Activated naive CD4-positive, alpha-beta T cell treated with Interleukin-2 at 50 U/mL for 16 hours (primary cell): Measurements from ENCODE around the gene AMH.
"Not testable (repeated sequence)": the region's sequence is repeated elsewhere in the genome, so short reads cannot be mapped to it uniquely, and the experiment has no call there.

Experiments
- DNase-seq: peaks from one replicate; pipeline ENCODE4 v3.0.0-alpha.2; 2020

Gene AMH

DNA sequence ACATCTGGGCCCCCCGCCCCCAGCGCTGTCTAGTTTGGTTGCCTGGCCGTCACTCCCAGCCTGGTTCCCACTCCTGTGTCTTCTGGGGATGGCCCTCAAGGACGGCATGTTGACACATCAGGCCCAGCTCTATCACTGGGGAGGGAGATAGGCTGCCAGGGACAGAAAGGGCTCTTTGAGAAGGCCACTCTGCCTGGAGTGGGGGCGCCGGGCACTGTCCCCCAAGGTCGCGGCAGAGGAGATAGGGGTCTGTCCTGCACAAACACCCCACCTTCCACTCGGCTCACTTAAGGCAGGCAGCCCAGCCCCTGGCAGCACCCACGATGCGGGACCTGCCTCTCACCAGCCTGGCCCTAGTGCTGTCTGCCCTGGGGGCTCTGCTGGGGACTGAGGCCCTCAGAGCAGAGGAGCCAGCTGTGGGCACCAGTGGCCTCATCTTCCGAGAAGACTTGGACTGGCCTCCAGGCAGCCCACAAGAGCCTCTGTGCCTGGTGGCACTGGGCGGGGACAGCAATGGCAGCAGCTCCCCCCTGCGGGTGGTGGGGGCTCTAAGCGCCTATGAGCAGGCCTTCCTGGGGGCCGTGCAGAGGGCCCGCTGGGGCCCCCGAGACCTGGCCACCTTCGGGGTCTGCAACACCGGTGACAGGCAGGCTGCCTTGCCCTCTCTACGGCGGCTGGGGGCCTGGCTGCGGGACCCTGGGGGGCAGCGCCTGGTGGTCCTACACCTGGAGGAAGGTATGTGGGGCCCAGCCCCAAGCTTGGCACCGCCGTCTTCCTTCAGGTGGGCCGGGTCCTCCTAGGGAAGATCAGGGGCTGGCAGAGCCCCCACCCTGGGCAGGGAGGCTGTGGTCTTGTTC, at the start of gene AMH:
TSS of gene AMH (plus strand) at position 314 of the 857 bp plus-strand sequence. CDS start at position 324, 10 bp downstream.
- no peak for DNase-seq

DNA sequence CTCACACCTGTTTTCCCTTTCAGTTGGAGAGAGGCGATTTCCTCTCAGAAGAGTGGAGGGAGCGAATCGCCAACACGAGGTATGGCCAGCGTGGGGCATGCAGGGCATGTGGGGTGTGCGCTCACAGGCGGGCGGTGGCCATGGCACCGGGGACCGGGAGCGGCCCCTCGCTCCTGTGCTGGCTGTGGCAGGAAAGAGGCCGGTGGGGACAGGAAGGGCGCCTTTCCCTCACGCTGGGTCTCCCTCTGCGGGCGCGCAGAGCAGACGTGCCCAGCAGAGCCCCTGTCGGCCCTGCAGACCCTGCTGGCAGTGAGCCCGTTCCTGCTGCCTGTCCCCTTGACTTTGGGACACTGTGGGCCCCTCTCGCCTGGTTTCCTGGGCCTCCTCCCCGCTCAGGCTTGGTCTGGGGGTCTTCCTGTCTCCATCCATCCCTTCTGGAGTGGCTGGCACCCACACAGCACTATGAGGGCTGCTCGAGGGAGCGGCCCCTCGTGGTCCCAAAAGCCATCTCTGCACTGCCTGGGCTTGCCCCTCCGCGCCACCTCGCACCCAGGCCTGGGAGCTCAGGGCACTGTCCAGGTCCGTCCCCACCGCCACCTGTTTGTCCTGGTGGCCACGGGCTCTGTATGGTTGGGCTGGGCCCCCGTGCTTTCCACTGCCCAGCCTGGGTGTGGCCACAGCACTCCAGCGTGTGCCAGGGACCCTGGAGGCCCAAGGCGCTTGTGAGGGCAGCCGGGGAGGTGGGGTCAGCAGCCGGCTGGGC, 49.1 kb upstream of the AMH start:
- no peak for DNase-seq

DNA sequence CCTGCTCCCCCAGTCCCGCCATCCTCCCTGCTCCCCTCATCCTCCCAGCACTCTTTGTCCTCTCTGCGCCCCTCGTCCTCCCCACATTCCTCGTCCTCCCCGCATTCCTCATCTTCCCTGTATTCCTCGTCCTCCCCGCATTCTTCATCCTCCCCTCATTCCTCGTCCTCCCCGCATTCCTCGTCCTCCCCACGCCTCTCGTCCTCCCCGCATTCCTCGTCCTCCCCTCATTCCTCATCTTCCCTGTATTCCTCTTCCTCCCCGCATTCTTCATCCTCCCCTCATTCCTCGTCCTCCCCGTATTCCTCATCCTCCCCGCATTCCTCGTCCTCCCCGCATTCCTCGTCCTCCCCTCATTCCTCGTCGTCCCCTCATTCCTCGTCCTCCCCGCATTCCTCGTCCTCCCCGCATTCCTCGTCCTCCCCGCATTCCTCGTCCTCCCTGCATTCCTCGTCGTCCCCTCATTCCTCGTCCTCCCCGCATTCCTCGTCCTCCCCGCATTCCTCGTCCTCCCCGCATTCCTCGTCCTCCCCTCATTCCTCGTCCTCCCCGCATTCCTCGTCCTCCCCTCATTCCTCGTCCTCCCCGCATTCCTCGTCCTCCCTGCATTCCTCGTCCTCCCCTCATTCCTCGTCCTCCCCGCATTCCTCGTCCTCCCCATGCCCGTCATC, 48.4 kb upstream of the AMH start:
- DNase-seq = not testable (repeated sequence)

DNA sequence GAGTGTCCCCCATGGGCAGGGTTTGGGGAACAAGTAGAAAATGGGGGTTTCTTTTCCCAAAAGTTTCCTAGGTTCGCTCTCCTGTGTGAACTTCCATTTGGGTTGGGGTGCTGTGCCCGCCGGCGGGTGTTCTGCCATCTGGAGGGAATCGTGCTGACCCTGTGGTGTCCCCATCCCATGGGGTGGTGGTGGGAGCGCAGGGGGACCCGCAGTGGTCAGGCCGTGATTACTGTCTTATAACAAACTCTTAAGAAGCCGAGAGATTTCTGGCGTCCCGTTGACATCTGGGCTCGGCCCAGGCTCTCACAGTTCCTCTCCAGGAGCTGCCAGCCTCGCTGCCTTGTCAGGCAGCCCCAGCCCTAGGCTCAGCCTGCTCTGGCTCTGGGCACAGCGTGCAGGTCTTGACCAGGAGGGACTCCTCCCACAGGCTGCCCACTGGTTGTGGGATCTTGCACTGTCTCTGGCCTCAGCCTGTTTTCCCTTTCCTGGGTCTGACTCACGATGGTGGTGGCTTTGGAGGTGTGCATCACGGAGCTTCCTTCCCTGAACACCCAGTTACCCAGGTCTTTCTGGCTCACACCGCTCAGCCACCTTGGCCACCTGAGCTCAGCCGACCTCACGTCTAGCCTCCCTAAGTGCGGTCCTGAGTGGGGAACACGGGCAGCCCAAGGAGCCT, 47.5 kb upstream of the AMH start:
- DNase-seq = no peak

DNA sequence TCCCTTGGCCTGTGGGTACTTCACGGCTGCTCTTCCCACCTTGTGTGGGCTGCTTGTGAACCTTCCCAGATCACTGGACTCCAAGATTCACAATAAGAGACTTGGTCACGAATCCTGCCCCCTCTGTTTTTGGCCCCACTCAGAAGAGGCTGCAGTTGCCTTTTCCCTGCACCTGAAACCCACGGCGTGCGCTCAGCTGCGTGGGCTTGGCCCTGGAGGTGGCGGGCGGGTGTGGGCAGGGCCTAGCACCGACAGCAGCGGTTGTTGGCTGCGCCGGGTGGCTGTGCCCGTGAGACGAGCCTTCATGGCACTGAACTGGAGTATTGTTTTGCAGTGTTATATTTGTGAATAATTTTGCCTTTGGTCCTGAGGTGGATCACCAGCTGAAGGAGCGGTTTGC, 46.8 kb upstream of the AMH start:
- no peak for DNase-seq

DNA sequence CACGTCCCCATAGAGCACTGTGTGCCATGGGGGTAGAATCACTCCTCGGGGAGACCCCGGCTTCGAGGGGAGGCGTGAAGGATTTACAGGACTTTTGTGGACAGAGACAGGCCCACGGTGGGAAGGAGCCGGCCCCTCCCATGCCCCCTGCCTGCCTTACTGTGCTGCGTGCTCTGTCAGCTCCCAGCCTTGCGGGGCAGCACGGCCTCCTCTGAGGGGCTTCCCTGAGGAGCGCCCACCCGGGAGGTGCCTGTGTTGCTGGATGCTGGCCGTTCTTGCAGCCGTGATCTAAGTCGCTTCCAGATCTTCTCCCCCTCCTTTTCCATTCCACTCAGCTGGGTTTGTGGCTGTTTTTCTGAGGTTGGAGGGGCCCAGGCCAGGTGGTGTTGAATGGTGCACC, 42.1 kb upstream of the AMH start:
- no peak for DNase-seq

DNA sequence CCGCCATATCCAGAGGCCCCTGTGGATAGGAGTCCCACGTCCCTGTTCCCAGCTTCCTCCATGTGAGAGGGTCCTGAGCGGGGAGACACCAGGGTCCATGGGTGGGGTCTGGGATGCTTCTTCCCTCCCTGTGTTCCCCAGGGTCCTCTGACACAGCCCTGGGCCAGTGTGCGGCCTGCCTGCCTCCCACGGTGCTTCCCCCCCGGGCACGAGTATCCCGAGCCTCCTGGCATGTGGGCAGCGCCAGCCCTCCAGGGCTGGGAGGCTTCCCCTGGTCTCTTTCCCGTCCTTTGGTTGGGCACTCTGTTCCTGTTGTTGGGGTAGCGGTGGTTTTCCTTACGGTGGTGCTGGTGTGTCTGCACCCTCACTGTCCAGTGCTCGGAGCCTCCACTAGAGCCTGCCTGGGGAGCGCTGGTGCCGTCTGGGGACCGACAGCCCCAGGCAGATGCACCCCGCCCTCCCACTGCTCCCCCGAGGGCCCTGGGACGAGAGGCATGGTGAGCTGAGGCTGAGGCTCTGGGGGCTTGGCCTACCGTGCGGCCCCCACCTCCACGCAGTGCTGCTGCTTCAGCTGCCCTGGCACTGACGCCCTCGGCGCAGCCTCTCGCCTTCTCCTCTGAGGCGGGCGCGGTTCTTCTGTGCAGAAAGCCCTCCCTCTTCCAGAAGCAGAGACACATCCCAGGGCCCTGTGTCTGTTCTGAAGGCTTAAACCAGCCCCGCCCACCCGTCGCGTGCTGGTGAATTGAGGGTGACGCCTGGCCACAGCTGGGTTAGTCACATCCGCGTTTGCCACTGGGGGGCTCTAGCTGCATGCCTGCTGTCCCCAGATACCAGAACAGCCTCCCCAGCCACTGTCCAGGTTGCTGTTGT, 40.9 kb upstream of the AMH start:
- DNase-seq = peak; percentile 17

DNA sequence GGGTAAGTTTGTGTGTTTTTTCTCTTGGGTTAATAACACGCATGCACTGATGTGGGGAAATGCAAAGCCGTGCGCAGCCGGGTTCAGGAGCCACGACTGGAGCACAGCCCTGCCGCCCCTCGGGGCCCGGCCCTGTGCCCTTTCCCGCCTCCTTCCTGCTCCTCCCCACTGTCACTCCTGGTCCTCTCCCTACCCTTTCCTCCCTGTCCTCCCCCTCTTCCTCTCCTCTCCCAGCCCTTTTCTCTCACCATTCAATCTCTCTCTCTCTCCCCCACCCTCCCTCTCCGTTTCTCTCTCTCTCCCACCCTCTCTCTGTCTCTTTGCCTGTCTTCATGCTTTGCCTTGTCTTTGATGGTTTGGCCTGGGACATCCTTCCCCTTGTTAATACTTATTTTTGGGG, 40.1 kb upstream of the AMH start:
- DNase-seq = no peak

DNA sequence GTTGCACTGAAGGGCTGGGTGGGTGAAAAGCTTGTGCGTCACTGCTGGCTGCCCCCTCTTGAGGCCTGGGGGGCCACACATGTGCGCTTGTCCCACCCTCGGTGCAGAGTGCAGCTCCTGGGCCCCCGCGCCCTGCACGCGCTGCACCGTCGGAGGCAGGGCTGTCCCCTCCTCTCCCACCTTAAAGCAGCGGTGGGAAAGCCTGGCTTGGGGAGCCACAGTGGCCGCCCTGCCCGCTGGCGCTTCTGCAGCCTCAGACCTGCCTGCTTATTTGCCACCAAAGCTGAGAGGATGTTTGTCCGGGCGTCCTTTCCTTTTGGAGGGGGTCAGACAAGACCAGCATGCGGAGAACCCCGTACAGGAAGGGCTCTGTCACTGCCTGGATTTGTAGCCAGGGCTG, 39.7 kb upstream of the AMH start:
- no peak for DNase-seq

DNA sequence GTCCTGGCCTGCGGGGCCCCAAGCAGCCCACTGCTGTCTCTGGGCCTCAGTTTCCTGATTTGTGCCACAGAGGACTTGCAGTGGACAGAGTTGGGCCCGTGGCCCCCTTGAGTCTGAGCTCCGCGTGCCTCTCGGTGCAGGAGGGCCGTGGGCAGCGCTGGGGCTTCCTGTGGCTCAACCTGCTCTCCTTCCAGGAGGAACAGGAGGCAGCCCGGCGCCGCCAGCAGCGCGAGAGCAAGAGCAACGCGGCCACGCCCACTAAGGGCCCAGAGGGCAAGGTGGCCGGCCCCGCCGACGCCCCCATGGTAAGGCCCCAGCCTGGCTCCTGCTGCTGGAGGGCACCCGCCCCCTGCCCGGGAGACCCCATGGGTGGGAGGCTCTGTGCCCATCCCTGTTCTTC, 38.9 kb upstream of the AMH start:
- DNase-seq = no peak

DNA sequence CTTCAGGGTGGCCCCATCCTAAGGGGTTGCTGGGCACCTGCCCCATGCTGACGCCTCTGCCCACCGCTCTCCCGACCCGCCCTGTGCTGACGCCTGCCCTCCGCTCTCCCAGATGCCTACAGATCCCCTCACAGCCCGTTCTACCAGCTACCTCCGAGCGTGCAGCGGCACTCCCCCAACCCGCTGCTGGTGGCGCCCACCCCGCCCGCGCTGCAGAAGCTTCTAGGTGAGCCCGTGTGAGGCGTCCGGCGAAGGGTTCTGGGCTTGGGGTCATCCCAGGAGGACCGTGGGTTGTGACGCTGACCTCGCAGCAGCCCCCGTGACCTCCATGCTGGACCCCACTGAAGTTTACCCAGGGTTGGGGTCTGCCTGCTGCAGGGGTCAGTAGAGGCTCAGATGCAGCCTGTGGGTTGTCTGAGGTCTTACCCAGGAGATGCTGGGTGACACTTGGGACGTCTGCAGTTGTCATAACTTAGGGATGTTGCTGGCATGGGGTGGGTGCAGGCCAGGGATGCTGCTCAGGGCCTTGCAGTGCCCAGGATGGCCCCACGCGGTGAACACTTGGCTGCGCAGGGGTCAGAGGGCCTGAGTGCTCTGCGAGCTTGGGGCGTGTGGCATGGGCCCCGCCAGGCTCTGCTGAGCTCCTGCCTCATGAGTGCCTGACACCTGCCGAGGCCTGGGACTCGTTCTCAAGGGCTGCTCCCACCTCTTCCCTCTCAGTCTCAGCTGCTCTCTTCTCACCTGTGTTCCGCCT, 38.0 kb upstream of the AMH start:
- DNase-seq = no peak

DNA sequence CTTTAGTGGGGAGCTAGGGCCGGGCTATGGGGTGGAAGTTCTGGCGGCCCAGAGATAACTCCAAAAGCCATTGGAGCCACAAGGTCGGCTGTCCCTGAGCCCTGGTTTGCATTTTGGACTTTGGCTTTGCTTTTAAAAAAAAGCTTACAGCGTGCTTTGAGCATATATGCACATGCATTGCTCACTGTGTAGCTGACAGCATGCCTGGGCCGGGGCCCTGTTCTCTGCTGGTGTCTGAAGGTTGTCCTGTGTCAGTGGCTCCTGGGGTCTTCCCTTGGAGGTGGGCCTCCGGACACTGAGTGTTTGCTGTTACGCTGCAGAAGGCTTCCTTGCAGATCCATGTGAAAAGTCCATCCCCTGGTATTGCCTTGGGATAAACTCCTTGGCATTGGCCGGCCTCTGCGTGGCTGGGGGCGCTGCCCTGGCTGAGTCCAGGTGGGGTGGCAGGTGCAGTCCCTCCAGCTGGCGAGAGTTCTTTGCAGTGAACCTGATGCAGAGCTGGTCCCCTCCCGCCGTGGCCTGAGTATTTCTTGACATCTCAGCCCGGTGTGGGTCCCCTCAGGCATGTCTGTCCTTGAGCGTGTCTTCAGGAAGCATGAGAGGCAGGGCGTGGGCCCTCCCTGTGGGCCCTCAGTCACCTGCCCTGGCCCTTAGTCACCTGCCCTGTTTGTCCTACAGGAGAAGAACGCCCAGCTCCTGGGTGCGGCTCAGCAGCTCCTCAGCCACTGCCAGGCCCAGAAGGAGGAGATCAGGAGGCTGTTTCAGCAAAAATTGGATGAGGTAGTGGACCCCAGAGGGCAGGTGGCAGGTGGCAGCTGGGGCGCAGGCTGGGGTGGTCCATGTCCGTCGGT, 36.0 kb upstream of the AMH start:
- no peak for DNase-seq

DNA sequence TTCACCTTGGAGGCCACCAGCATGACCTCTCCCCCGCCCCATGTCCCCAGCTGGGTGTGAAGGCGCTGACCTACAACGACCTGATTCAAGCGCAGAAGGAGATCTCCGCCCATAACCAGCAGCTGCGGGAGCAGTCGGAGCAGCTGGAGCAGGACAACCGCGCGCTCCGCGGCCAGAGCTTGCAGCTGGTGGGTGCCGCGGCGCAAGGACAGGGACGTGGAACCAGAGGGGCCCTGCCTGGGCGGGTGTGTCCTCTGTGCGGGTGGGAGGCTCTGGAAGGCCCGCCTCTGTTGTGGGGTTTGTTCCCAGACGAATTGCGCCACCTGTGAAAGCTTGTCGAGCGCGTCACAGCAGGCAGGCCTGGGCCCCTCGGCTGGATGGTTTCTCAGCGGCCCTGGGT, 35.3 kb upstream of the AMH start:
- DNase-seq = no peak

DNA sequence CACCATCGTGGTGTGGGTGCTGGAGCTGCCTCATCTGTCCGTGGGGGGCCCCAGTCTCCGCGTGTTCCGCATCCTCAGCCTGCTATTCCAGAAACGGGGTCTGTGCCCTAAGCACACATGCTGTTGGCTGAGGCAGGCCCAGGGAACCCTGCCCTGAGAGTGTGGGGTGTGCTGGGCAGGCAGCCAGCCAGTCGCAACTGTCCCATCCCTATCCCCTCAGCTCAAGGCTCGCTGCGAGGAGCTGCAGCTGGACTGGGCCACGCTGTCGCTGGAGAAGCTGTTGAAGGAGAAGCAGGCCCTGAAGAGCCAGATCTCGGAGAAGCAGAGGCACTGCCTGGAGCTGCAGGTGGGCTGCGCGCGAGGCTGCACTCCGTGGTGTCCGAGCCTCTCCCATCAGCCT, 34.9 kb upstream of the AMH start:
- DNase-seq = no peak

DNA sequence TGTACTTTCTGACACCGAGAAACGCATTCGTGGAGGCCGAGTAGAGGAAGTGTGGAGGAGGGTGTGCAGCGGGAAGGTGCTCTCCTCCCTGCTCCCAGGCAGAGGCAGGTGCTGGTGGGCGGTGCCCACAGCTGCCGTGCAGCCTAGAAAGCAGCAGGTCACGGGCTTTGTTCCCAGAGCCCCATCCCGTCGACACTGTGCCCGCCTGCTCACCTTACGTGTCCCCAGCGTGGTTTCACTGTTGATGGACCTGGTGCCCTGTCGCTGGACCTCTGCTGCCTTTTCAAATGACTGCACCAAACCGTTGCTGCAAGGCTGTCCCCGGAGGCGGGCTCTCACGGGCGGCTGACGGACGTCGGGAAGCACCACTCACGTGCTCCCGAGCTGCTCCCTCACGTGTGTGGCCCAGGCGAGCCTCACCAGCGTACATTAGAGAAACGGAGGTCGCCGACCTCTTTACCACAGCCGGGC, 33.8 kb upstream of the AMH start:
- peak; percentile 34 for DNase-seq

DNA sequence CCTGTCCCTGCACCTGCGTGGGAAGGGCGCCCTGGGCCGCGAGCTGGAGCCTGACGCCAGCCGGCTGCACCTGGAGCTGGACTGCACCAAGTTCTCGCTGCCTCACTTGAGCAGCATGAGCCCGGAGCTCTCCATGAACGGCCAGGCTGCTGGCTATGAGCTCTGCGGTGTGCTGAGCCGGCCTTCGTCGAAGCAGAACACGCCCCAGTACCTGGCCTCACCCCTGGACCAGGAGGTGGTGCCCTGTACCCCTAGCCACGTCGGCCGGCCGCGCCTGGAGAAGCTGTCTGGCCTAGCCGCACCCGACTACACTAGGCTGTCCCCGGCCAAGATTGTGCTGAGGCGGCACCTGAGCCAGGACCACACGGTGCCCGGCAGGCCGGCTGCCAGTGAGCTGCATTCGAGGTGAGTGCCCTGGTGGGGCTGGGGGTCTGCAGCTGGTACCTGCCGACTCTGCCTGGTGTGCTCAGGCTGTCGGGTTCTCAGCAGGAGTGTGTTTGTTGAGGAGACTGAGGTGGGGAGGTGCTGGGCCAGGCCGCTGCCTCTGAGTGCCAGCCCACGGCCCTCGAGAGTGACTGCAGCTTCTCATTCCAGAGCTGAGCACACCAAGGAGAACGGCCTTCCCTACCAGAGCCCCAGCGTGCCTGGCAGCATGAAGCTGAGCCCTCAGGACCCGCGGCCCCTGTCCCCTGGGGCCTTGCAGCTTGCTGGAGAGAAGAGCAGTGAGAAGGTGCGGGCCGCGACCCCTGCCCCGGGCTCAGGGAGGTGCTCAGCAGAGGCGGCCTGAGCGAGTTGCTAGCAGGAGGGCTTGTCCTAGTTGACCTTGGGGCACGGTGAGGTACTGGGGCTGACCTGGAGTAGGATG, 32.5 kb upstream of the AMH start:
- no peak for DNase-seq

DNA sequence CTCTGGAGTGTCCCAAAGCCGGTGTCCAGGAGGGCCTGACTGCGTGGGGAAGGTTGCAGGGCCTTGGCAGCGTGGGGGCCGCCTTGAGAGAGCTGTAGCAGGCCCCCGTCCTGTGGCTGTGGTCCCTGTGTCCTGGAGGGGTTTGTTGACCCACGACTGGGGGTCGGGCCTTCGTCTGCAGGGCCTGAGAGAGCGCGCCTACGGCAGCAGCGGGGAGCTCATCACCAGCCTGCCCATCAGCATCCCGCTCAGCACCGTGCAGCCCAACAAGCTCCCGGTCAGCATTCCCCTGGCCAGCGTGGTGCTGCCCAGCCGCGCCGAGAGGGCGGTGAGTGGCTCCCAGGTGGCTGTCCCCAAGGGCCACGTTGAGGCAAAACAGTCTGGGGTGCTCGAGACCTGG, 31.5 kb upstream of the AMH start:
- DNase-seq = no peak

DNA sequence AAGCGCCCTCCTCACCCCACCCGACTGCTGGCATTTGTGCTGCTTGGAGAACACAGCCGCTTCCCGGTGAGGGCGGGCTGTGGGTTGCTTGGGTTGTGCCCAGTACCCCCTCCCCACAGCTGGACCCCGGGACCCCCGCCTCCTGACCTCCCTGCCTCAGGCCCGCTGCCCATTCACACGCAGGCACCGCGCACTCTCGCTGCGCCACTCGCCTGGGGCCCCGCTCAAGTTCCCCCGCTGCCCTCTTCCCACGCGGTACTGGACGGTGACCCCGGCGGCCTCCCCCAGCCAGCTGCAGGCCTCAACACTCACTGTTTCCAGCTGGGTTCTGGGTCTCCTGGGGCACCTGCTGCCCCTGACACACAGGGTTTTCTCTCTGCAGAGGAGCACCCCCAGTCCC, 29.4 kb upstream of the AMH start:
- DNase-seq = no peak

DNA sequence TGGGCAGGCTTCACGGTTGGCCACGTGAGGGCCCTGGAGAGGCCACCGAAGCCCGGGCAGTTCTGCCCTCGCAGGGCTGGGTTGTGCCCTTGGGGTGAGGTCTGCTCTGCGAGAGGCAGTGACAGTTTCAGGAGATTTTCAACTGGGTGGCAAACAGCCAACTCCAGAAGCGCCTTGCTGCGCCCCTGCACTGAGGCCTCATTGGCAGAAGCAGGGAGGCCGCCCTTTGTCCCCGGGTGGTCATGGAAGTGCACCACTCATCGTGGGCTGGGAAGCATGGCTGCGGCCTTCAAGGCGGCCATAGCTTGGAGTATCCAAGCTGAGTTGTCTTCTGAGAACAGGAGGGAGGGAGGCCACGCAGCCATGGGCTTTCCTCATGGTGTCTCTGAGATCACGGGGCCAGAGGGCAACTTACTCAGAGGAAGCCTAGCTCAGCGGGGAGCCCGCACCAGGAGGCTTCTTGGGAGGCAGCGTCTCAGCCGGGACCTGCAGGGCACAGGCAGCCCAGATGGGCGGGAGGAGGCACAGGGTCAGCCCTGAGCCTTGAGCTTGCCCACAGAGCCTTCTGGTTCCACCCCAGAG, 27.8 kb upstream of the AMH start:
- no peak for DNase-seq
